Natural killer cell treated with Interleukin-12 subunit alpha and Interleukin-12 subunit beta and Interleukin-15 and Interleukin-18, amount 100 ng/mL, for 72 hours (primary cell): Measurements from ENCODE around the gene TCEAL7. TPM values are rescaled to one million over a fixed set of nuclear protein-coding genes. Genes with fewer than 3 reads are reported as not detected.
"Not testable (repeated sequence)": the region's sequence is repeated elsewhere in the genome, so short reads cannot be mapped to it uniquely, and the experiment has no call there.

ENCODE experiments used
- ATAC-seq, 2 donors: fragments of 150-1000 bp; cut with Tn5 transposase in 1 of 2; sonication (Bioruptor Pico), chemical (Tn5 transposase) in 1 of 2; 2 replicates each; pipeline ENCODE4 v1.10.0; 2021
- DNase-seq: peaks from one replicate; pipeline ENCODE4 v3.0.0; 2022; ENCODE audit warnings: low spot score
- H3K27ac Mint-ChIP-seq, 2 donors: 1 replicate in 1 of 2; 2 replicates in 1 of 2; pipeline ENCODE4 v1.8.0; 2022; ENCODE audit warnings: mixed read lengths in 2 of 2, mild to moderate bottlenecking in 1 of 2, moderate library complexity in 1 of 2
- H3K27me3 Mint-ChIP-seq, 2 donors: 1 replicate in 1 of 2; 2 replicates in 1 of 2; pipeline ENCODE4 v1.8.0; 2022; ENCODE audit warnings: mixed read lengths in 2 of 2
- H3K36me3 Mint-ChIP-seq: one replicate; pipeline ENCODE4 v1.8.0; 2022; ENCODE audit warnings: mixed read lengths
- H3K4me1 Mint-ChIP-seq, 2 donors: 1 replicate in 1 of 2; 2 replicates in 1 of 2; pipeline ENCODE4 v1.8.0; 2022; ENCODE audit warnings: low read depth in 2 of 2, mixed read lengths in 2 of 2, mild to moderate bottlenecking in 1 of 2
- H3K4me3 Mint-ChIP-seq: one replicate; pipeline ENCODE4 v1.8.0; 2022; ENCODE audit warnings: mixed read lengths
- H3K9me3 Mint-ChIP-seq: 2 replicates; pipeline ENCODE4 v1.8.0; 2022; ENCODE audit warnings: mixed read lengths
- total RNA-seq, 2 donors: library from RNA; stranded (reverse); gene quantifications; one replicate each; pipeline ENCODE4 v1.2.3, GENCODE V29; 2022

The TCEAL7 gene
- total RNA-seq, 2 donors from 2014 or later: not detected

DNA sequence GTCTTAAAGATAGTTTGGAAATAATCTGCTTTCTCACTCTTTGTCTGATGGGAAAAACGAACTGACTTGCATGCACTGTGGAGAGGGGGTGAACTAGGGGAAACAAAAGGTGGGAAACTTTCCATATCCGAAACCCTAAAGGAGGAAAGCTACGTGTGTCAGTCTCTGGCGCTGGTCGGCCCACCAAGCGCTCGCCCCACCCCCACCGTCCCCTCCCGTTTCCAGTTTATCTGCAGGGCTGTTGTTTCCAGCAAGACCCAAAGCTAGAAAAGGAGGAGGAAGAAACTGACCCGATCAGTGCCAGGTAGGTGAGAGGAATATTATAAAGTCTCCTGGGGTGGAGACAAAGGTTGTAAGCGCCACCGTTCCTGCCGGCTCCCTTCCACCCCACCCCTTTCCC is 26.8 kb downstream of the TCEAL7 start:
- H3K36me3 Mint-ChIP-seq: no peaks in the 10 kb centered on the region
- no peak overlapping the region for H3K27ac Mint-ChIP-seq
- peaks cover 6 to 7% of the 10 kb centered on the region in 2 donors for H3K4me1 Mint-ChIP-seq
- peak overlapping the region; percentile 72 for H3K4me3 Mint-ChIP-seq
- H3K27me3 Mint-ChIP-seq: peaks cover 8 to 26% of the 10 kb centered on the region in 2 donors
- ATAC-seq (no peak), DNase-seq (no peak)
- no peaks in the 10 kb centered on the region for H3K9me3 Mint-ChIP-seq

DNA sequence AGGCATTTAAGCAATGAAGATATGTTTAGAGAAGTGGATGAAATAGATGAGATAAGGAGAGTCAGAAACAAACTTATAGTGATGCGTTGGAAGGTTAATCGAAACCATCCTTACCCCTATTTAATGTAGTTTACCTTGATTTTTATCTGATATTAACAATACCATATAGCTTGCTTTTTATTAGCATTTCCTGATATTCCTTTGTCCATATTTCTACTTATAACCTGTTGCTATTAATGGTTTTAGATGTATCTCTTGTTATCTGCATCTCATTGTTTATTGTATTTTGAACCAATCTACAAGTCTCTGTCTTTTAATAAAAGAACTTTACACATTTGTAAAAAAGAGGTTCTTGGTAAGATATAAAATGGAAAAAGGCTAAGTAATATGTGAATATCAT is 27.8 kb downstream of the TCEAL7 start:
- Mint-ChIP-seq H3K9me3 (no peaks in the 10 kb centered on the region), H3K36me3 (no peaks in the 10 kb centered on the region), H3K4me1 (peaks cover 6 to 7% of the 10 kb centered on the region in 2 donors), H3K27ac (no peak overlapping the region), H3K4me3 (no peak overlapping the region), H3K27me3 (peaks cover 8 to 27% of the 10 kb centered on the region in 2 donors)
- DNase-seq (no peak), ATAC-seq (no peak)

DNA sequence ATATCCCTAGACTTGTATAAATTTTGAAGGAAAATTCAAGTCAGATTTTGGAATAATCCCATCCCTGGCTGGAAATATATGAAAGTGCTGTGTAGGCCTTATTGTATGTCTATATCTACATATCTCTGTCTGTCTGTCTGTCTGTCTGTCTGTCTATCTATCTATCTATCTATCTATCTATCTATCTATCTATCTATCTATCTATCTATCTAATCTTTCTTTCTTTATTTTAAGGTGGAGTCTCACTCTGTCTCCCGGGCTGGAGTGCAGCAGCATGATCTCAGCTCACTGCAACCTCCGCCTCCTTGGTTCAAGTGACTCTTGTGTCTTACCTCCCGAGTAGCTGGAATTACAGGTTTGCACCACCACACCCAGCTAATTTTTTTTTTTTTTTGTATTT is 29.6 kb downstream of the TCEAL7 start:
- H3K27ac Mint-ChIP-seq: not testable (repeated sequence)

DNA sequence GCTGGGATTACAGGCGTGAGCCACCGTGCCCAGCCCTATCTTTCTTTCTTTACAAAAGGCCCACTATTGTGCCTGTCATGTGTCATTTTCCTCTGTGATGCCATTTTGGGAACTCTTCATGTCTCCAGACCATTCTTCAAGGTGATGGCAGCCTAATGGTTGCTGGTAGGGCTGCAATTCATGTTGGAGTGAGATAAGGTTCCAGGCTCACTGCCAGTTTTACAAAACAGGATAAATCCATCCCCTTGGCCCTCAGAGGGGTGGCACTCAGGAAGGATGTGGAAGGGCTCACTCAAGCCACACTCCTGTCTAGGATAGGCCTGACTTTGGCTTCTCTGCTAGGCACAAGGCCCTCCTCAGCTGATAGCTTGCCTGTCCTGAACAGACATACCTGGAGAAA is 30.1 kb downstream of the TCEAL7 start:
- H3K9me3 Mint-ChIP-seq: no peaks in the 10 kb centered on the region
- H3K4me3 Mint-ChIP-seq: no peak overlapping the region
- no peak for ATAC-seq
- no peak for DNase-seq
- H3K36me3 Mint-ChIP-seq: no peaks in the 10 kb centered on the region
- H3K4me1 Mint-ChIP-seq: peaks cover 6 to 7% of the 10 kb centered on the region in 2 donors
- no peak overlapping the region for H3K27ac Mint-ChIP-seq
- H3K27me3 Mint-ChIP-seq: peaks cover 8 to 24% of the 10 kb centered on the region in 2 donors

More for the DNA sequence above, 29.6 kb downstream of the TCEAL7 start:
- not testable (repeated sequence) for DNase-seq, H3K9me3 Mint-ChIP-seq, ATAC-seq, H3K36me3 Mint-ChIP-seq, H3K4me1 Mint-ChIP-seq, H3K4me3 Mint-ChIP-seq
- H3K27me3 Mint-ChIP-seq: peaks cover 8 to 24% of the 10 kb centered on the region in 2 donors

DNA sequence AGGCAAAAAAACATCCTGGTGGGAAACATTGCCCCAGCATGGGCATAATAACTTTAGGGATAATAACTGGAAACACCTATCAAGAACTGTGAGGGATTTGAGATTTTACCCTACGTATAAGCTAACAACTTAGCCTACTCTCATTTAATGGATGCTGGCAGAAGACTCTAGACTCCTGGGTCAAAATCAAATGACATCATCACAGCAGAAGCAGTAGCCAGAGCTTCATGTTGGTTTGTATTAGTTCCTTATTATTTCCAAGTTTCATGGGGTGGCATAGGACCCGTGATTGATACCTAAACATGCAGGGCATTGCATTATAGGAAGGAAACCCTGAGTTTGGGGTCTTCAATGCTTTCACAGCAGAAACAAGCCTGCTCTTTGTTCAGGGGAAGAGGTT is 30.9 kb downstream of the TCEAL7 start:
- Mint-ChIP-seq H3K36me3 (no peaks in the 10 kb centered on the region), H3K27ac (no peak overlapping the region), H3K9me3 (no peaks in the 10 kb centered on the region), H3K4me1 (peaks cover 2% of the 10 kb centered on the region in 2 donors), H3K27me3 (peaks cover 2 to 24% of the 10 kb centered on the region in 2 donors), H3K4me3 (no peak overlapping the region)
- ATAC-seq (no peak), DNase-seq (no peak)

DNA sequence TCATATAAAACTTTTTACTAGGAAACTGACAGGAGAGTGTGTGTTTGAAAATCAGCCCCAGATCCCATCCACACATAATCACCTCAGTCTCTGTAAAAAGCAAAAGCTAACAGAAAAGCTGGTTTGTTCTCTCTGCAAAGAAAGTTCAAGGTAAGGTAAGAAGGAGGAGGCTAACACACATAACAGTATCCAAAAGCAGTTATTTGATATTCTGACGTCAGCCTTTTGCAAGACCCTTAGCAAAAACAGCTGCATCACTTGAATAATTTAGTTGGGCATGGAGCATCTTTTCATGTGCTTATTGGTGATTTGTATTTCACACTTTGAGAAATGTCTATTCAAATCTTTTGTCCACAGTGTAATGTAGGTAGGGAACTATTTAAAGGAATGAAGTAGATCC is 31.8 kb downstream of the TCEAL7 start:
- ATAC-seq (no peak), DNase-seq (no peak)
- Mint-ChIP-seq H3K27me3 (peaks cover 0 to 26% of the 10 kb centered on the region in 2 donors), H3K4me3 (no peak overlapping the region), H3K4me1 (no peaks in the 10 kb centered on the region), H3K9me3 (no peaks in the 10 kb centered on the region), H3K36me3 (no peaks in the 10 kb centered on the region), H3K27ac (no peak overlapping the region)

DNA sequence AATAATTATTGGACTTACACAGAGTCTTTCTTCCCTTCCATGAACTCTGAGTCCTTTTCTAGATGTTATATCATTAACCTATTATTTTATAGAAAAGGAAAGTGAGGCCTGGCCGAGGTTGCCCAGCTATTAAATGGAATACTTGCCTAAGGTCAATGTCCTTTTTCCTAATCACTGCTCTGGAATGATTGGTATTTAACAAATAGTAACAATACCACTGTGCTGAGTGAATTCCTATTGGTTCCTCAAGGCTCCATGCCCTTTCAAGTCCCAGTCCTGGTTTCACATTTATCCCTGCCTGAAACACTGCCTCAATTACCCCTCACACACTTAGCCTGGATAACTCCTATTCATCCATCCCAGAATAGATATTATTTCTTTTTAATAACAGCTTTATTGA is 32.4 kb downstream of the TCEAL7 start:
- Mint-ChIP-seq H3K27ac (no peak overlapping the region), H3K4me1 (no peaks in the 10 kb centered on the region), H3K27me3 (peaks cover 0 to 25% of the 10 kb centered on the region in 2 donors), H3K36me3 (no peaks in the 10 kb centered on the region), H3K9me3 (no peaks in the 10 kb centered on the region), H3K4me3 (no peak overlapping the region)
- DNase-seq (no peak), ATAC-seq (no peak)

DNA sequence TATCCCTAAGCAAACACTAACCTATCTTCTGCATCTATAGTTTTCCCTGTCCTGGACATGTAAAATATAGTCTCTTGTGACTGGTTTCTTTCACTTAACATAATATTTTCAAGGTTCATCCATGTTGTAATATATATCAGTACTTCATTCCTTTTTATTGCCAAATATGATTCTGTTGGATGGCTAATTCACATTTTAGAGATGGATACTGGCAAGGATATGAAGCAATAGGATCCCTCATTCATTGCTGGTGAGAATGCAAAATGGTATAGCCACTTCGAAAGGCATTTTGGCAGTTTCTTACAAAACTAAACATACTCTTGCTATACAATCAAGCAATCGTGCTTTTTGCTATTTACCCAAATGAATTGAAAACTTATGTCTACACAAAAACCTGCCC is 33.0 kb downstream of the TCEAL7 start:
- no peak overlapping the region for H3K4me3 Mint-ChIP-seq
- H3K27me3 Mint-ChIP-seq: peaks cover 0 to 23% of the 10 kb centered on the region in 2 donors
- no peaks in the 10 kb centered on the region for H3K4me1 Mint-ChIP-seq
- H3K27ac Mint-ChIP-seq: no peak overlapping the region
- no peaks in the 10 kb centered on the region for H3K9me3 Mint-ChIP-seq
- no peaks in the 10 kb centered on the region for H3K36me3 Mint-ChIP-seq
- no peak for ATAC-seq
- DNase-seq: no peak

DNA sequence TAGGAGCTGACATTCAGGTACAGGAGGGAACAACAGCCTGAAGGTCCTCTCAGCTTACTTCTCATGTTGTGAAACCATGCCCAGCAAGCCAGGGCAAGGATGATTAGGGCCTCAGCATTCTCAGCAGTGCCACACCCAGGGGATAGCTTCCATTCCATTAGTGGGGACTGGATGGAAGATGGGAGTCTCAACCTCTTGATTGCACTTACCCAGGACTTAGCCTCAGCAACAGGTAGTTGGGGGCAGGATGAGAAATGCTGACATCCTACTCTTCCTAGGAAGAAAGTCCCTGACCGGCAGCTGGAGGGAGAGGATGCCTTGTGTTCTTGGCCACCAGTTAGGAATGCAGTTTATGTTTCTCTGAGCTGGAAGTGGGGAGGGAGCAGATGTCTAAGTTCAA is 37.5 kb downstream of the TCEAL7 start:
- Mint-ChIP-seq H3K4me1 (no peaks in the 10 kb centered on the region), H3K4me3 (no peak overlapping the region), H3K9me3 (no peaks in the 10 kb centered on the region), H3K27me3 (peaks cover 10 to 23% of the 10 kb centered on the region in 2 donors), H3K36me3 (no peaks in the 10 kb centered on the region), H3K27ac (no peak overlapping the region)
- ATAC-seq (no peak), DNase-seq (no peak)

DNA sequence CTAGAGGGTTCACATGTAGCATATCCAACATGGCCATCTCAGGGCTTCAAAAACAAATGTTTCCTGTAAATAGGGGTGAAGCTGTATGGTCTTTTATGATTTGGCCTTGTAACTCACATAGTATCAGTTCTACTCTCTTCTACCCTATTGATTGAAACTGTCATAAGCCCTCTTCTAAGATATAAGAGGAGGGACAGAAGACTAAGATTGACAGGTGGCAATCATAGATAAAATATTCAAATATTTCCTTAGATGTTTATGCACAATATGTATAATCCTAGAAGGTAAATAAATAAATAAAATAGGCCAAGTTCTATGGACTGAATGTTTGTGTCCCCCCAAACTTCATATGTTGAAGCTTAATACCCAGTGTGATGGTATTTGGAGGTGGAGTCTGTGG is 39.4 kb downstream of the TCEAL7 start:
- DNase-seq: no peak
- H3K27me3 Mint-ChIP-seq: peaks cover 15 to 26% of the 10 kb centered on the region in 2 donors
- ATAC-seq: no peak
- H3K4me1 Mint-ChIP-seq: no peaks in the 10 kb centered on the region
- no peak overlapping the region for H3K4me3 Mint-ChIP-seq
- H3K27ac Mint-ChIP-seq: no peak overlapping the region
- H3K36me3 Mint-ChIP-seq: no peaks in the 10 kb centered on the region
- H3K9me3 Mint-ChIP-seq: no peaks in the 10 kb centered on the region

DNA sequence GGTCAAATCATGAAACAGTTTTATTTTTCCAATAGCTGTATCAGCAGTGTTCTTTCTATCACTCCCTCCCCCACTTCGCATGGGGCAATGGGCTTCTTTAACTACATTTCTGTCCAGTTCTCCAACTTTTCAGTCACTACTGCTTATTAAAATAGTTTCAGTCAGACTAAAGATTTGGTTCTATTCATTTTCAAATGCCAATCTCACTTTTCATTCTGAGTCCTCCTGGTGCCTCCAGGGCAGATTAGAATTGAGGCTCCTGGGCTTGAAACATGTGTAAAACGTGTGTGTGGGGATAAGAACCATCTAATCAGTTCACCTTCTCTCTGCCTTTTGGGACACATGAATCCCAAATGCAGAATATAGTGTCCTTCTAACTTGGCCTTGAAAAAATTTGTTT is 42.8 kb downstream of the TCEAL7 start:
- peaks cover 15 to 16% of the 10 kb centered on the region in 2 donors for H3K27me3 Mint-ChIP-seq
- no peak overlapping the region for H3K27ac Mint-ChIP-seq
- H3K4me1 Mint-ChIP-seq: no peaks in the 10 kb centered on the region
- H3K4me3 Mint-ChIP-seq: no peak overlapping the region
- H3K9me3 Mint-ChIP-seq: no peaks in the 10 kb centered on the region
- ATAC-seq: no peak
- H3K36me3 Mint-ChIP-seq: no peaks in the 10 kb centered on the region
- no peak for DNase-seq

DNA sequence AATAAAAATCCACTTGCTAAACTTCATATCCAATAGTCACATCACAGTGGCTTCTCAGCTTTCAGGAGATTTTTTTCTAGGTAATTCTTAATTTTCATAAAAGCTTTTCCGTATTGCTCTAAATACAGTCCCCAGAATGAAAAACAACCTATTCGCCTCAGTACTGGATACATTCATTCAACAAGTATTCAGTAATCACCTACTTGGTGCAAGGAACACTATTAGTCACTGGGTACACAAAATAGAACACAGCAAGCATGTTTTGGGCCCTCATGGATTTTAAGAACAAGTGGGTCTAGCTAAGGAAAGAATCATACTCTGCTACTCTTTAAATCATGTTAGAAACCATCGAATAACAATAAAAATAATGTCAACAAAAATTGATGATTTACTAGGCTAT is 43.5 kb downstream of the TCEAL7 start:
- Mint-ChIP-seq H3K4me1 (no peaks in the 10 kb centered on the region), H3K27ac (no peak overlapping the region), H3K4me3 (no peak overlapping the region), H3K27me3 (peaks cover 12 to 16% of the 10 kb centered on the region in 2 donors), H3K9me3 (no peaks in the 10 kb centered on the region), H3K36me3 (no peaks in the 10 kb centered on the region)
- no peak for ATAC-seq
- no peak for DNase-seq

DNA sequence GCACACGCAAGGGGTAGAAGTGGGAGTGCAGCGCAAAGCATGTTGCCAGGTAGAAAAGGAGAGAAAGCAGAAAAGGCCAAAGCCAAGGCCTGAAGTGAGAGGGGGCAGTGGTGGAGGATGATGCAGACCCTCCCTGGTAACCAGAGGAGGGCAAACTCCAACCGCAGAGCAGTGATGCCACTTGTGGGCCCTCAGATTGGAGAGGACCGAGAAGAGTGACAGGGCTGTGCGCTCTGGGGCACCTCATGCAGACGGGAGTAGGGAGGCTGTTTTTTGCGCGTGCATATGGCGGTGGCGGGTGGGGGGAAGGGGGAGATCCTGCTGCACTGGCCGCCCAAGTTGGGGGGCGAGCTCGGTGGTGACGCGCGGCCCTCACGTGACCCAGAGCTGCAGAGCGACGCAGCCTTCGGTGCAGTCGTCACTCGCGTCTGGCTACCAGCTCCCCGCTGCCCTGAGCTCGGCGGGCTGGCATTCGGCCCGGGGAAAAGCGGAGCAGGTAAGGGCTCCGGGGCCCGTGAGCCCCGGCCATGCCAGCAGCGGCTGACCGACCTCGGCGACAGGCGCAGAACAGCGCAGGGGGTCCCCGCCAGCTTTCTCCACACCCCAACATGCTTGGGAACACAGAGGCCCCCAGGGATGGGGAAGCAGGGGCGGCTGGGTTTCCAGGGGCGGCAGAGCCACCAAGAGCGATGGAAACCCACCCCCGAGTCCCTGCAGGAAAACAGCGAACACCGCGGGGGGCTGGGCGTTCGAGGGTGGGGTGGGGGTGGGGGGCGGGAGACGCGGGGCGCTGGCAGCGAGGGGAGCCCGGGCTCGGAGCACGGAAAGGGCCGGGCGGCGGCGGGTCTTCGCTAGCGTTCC is 46.3 kb downstream of the TCEAL7 start, which contains the start of gene BEX3:
TSS of gene BEX3 (plus strand) at position 421 of the 861 bp plus-strand sequence. CDS start 984 bp downstream, outside the sequence.
- H3K4me1 Mint-ChIP-seq: no peaks in the 10 kb centered on the region
- no peaks in the 10 kb centered on the region for H3K36me3 Mint-ChIP-seq
- H3K4me3 Mint-ChIP-seq: peak within 1 kb of the TSS; percentile 56
- H3K27ac Mint-ChIP-seq: no peak within 1 kb of the TSS
- ATAC-seq: peak; percentile 20 to 45
- H3K9me3 Mint-ChIP-seq: no peaks in the 10 kb centered on the region
- no peak for DNase-seq
- H3K27me3 Mint-ChIP-seq: peaks cover 7 to 19% of the 10 kb centered on the region in 2 donors

DNA sequence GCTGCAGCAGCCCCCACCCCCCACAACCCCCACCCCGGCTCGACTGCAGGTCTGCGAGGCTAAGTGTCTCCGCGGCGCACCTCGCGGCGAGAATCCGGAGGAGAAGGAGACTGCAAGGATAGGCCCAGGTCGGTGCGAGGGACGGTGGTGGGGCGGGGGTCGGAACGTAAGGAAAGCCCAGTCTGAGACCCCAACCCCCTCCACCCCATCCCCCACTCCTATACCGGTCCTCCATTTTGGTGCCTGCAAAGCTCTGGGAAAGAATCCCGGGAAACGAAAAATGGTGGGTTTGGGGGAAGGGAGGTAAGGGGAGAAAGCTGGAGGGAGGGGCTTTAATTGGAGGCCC is 46.9 kb downstream of the TCEAL7 start:
- DNase-seq: no peak
- H3K4me1 Mint-ChIP-seq: no peaks in the 10 kb centered on the region

More for the DNA sequence above, 46.9 kb downstream of the TCEAL7 start:
- Mint-ChIP-seq H3K27ac (no peak overlapping the region), H3K27me3 (peaks cover 7 to 19% of the 10 kb centered on the region in 2 donors), H3K4me3 (peak overlapping the region; percentile 13), H3K9me3 (no peaks in the 10 kb centered on the region), H3K36me3 (no peaks in the 10 kb centered on the region)
- ATAC-seq: no peak
